Ramos (cell line): Measurements from ENCODE around the gene SEC14L5.

Experiments
- in situ Hi-C: fragments of 300-500 bp; cut with MboI; formaldehyde crosslinking; loops from one replicate; pipeline ENCODE4 v1.14.3; 2022; ENCODE audit warnings: low sequenced_read_pairs; ENCODE audit not compliant: unreplicated experiment

The SEC14L5 gene

GRCh38 chr16:5005916-5006315 is 47.8 kb downstream of the SEC14L5 start:
- in situ Hi-C loops: no loop called here

DNA sequence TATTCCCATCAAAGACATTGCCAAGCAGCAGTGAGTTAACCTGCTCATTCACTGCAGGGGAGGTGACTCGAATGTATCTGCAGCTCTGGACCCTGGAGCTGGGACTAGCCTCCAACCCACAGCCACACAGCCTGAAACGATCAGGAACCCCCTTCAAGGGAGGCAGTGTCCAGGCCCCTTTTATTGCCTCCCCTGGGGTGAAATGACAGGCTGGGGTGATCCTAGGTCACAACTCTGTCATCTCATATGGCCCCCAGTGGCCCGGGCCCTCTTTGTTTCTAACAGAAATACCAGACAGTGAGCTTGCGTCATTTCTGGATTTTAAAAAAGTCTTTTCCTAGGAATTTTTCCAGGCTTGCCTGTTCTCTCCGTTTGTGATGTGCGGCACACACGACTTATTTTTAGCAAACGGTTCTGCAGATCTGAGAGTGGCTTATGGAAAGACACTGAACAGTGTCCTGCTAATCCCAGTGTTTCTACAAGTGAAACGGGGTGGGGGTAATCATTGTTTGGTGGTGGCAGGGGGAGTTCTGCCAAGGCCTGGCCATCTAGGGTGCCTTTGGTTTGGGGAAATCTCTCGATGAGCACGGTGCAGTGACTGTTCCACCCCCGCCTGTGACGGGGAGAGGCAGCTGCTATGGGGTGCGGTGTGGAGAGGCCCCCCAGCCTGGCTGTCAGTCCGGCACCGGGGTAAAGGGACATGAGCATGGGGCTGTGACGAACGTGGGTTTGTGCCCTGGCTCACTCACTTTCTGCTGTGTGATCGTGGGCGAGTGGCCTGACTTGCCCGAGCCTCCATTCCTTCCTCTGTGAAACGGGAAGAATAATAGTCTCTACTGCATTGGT is 48.4 kb downstream of the SEC14L5 start:
- in situ Hi-C loops: no loop called here

DNA sequence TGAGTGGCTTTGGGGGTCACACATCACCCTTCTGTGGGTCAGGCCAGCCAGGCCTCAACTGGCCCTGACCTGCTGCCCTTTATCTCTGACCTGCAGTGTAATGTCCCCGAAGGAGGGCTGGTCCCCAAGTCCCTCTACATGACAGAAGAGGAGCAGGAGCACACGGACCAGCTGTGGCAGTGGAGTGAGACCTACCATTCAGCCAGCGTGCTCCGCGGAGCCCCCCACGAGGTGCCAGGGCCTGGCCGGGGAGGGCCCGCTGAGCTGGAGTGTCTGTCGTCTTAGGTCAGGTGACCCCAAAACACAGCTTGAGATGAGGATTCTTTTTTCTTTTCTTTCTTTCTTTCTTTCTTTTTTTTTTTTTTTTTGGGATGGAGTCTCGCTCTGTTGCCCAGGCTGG is 49.1 kb downstream of the SEC14L5 start:
- in situ Hi-C loops: no loop called here

DNA sequence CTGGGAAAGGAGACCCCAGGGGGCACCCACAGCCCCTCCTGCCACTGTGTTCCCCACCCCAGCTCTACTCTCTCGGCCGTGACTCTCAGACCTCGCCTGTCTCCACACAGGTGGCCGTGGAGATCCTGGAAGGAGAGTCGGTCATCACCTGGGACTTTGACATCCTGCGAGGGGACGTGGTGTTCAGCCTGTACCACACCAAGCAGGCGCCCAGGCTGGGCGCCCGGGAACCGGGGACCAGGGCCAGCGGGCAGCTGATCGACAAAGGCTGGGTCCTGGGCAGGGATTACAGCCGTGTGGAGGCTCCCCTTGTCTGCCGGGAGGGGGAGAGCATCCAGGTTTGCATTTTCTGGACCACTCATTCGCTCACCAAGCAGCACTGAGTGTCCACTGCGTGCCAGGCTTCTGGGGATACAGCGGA is 50.2 kb downstream of the SEC14L5 start:
- in situ Hi-C loops: no loop called here

DNA sequence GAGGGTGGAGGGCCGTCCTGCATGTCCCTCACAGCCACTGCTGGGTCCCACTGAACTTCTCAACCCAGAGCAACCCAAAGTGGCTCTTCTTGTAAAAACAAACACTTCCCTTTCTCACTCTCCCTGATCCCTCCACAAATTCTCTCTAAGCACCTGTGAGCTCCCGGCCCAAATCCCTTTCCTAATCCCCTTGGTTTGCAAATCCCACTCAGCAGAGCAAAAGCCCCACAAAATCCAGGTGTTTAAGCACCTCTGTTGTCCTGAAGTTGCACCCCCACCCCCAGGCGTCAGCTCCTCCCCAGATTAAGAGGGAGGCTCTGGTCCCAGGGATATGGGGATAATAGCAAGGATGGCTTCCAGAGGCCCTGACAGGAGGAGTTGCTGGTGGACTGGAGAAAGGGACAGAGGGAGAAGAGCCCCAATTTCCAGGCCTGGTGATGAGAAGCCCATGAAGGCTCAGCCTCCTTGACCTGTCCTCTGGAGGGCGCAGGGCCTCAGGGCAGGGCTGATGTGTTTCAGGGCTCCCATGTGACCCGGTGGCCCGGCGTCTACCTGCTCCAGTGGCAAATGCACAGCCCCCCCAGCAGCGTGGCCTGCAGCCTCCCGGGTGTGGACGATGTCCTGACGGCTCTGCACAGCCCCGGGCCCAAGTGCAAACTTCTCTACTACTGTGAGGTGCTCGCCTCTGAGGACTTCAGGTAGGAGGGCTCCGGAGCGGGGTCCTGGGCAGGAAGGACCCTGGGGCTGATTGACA is 52.6 kb downstream of the SEC14L5 start:
- in situ Hi-C loops: no loop called here

- in situ Hi-C loops: no loop called here
These were observed 53.5 kb downstream of the SEC14L5 start for GRCh38 chr16:5011637-5012036.

DNA sequence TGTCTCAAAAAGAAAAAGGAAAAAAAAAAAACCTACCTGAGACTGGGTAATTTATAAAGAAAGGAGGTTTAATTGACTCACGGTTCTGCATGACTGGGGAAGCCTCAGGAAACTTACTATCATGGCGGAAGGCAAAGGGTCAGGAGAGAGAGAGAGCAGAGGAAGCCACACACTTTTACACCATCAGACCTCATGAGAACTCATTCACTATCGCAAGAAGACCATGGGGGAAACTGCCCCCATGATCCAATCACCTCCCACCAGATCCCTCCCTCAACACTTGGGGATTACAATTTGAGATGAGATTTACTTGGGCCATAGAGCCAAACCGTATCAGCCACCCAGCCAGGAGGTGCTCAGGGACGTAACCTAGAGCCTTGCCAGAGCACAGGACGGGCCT is 54.8 kb downstream of the SEC14L5 start:
- in situ Hi-C loops: no loop called here

DNA sequence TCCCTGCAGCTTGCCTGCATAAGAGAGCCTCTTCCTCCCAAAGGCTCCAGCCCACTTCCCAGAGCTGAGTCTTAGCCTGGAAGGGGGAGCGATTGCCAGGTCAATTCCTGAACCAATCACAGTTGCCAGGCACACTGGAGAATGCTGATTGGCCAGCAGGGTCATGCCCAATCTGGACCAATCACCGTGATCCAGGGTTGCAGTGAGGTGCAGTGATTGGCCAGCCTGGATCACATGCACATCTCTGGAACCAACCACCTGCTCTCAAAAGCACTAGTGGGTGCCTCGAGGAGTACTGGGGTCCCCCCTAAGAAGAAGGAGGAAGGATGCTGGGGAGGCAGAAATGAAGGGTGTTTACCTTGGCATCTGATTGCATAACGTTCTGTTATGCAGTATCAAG is 57.2 kb downstream of the SEC14L5 start:
- in situ Hi-C loops: no loop called here

DNA sequence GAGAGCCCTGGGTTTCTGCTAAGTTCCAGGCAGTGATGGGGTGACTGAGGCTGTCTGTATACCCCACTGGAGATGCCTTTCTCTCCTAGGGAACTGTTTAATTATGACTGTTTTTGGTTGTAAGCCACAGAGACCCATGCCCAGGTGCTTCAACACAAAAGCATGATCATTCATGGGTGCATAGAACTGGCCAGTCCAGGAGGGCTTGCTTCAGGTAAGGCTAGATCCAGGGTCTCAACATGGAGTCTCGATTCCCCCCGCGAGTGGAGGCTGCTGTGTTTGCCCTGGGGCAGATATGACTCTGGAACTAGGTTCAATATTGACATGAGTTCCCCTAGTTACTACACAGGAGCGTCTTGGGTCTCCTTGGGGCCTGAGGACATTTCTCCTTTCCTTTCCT is 57.8 kb downstream of the SEC14L5 start:
- in situ Hi-C loops: no loop called here

- in situ Hi-C loops: no loop called here
These were observed 59.0 kb downstream of the SEC14L5 start for GRCh38 chr16:5016967-5017677.

GRCh38 chr16:5017678-5017969 is 59.5 kb downstream of the SEC14L5 start:
- in situ Hi-C loops: no loop called here

GRCh38 chr16:5018793-5019192 is 60.7 kb downstream of the SEC14L5 start:
- in situ Hi-C loops: no loop called here

- in situ Hi-C loops: no loop called here
These were observed 61.6 kb downstream of the SEC14L5 start for GRCh38 chr16:5019775-5020174.

- in situ Hi-C loops: no loop called here
These were observed 62.4 kb downstream of the SEC14L5 start for GRCh38 chr16:5020551-5020950.

DNA sequence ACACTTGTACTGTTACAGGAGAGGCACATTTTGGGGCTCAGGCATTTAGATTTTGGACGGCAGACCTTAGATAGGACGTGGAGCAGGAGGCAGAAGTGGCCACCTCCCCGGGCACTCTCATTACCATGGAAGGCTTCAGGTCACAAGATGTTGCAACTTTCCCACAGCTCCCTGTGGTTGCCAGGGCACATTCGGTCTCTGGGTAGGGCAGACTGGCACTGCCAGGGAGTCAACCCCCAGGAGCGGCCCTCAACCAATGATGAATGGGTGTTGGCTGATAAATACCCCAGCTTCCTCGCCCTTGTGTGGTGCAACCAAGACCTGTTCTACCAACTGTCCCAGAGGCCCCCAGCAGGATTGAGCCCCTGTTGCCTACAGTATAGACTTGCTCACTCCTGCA is 64.4 kb downstream of the SEC14L5 start:
- in situ Hi-C loops: no loop called here

DNA sequence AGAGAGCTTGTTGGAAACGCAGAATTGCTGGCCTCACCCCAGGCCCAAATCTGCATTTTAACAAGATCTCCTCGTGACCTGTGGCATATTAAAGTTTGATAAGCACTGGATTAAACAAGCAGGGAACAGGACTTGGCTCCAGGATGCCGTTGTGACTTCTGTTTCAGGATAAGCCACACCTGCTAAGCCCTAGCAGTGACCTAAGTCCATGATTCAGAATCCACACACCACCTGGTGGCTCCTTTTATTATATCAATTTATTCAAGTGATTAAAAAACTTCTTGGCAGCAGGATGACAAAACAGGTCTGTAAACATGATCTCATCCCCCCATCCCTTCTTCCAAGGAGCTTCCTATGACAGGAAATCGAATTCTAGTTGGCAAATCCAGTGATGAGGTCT is 66.5 kb downstream of the SEC14L5 start:
- in situ Hi-C loops: no loop called here

DNA sequence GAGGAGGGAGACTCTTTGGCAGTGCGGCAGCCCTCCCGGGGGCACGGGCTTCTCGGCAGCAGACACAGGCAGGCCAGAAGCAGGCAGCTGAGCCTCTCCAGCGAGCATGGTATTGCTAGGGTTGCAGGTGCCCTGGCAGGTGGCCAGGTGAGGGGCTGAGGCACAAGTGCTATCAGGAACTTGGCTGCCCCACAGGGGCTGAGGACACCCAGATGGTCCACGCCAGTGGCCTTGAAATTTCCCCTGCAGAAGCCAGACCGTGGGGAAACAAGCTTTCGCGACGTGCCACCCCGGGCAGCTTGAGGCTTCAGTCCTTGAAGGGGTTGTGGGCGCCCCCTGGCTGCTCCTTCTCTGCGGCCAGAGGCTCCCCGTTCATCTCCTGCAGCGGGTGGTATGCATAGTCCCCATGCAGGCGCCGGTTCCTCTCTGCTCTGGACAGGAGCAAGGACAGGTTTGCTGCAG is 67.1 kb downstream of the SEC14L5 start:
- in situ Hi-C loops: no loop called here

DNA sequence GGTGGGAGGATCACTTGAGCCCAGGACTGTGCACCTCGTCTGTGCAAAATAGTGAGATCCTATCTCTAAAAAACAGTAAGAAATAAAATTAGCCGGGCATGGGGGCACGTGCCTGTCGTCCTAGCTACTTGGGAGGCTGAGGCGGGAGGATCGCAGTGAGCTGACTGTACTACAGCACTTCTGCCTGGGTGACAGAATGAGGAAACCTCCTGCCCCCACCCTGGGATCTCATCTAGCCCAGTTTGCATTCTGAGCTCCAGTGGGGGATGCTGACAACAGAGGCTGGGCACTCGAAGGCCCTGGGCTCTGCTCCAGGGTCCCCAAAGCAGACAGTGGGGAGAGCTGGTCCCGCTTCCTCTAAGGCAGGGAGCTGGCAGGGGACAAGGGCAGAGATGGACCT is 68.5 kb downstream of the SEC14L5 start:
- in situ Hi-C loops: no loop called here

GRCh38 chr16:5027086-5027485 is 69.0 kb downstream of the SEC14L5 start:
- in situ Hi-C loops: no loop called here

DNA sequence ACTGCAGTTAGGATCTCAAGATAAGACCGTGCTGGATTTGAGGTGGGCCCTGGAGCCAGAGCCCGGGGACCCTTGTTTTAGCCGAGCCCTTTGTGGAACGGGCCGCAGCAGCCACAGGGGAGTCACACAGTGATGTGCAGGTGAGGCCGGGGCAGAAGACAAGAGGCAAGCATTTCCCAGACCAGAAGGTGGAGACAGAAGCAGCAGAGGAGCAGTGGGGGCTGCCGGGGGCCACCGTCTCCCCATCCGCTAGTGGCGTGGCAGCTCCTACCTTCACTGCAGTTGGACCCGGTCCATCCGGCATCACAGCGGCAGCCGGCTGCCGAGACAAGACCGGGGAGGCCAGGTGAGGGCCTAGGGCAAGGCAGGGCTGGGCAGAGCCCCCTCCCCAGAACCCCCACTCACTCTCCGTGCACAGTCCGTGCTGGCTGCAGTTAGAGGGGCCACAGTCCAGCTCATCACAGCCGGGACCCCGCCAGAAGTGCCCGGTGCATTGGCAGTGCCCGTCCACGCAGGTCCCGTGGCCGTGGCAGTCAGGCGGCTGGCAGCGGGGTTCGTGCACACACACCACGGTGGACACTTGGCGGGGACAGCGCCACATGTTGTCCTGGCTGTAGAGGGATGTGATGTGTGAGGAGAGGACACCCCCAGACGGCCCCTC is 69.6 kb downstream of the SEC14L5 start:
- in situ Hi-C loops: no loop called here
